GM21367 (cell line): ENCODE measurements around the gene MEN1.

Source experiments
- ATAC-seq: cut with Tn5 transposase; IDR thresholded peaks from one replicate; pipeline ENCODE4 v1.9.1; 2021; ENCODE audit not compliant: unreplicated experiment

MEN1 gene

GRCh38 chr11:64788321-64789215 lies 21.8 kb downstream of the MEN1 start:
- ATAC-seq, result no peak

DNA sequence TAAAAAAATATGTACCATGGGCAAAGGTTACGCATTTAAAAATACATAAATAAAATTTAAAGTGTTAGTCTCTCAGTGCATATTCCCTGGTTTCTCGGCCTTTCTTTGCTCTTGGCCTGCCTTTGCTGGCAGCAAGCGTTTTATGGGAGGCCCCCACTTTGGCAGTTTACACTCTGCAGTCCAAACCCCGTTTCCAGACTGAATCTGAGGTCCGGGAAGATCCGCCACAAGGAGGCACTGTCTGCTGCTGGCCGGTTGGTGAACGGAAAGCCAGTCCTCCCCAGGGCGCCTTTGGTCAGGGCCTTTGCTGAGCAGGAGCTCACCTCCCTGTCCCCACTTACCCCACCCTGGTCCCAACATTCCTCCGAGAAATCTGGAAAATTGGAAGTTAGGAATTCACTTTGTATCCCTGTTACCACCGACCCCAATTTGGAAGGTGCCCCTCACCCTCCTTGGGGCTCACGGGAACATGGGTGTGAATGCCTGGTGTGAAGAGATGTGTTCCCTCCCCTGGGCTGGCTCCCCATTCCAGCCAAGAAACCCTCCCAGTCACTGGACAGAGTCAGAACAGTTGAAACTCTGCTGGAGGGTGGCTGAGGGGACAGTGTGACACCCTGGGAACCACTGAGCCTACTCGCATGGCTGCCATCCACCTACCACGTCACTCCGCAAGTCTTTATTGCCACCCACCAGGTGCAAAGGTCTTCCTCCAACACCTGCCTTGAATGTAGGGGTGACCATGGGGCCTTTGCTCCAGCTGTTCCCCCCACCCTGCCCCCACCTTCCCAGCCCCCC lies 22.6 kb downstream of the MEN1 start:
- no peak for ATAC-seq

DNA sequence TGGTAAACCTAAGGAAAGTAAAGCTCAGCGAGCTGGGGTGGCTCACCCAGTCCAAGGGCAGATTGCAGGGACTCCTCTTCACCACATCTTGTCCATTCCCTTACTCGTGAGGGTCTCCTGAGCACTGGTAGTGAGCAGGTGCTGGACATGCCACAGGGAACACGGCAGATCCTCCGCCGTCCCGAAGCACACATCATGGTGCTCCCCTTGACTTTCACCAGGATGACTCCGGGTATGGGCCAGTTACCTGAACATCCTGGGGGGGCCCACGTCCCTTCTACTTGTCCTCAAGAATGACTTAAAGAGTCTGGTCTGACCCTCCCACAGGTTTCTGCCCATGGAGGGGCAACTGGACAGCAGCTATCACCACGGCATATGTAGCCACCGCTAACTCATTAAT lies 24.0 kb downstream of the MEN1 start:
- ATAC-seq, result no peak

DNA sequence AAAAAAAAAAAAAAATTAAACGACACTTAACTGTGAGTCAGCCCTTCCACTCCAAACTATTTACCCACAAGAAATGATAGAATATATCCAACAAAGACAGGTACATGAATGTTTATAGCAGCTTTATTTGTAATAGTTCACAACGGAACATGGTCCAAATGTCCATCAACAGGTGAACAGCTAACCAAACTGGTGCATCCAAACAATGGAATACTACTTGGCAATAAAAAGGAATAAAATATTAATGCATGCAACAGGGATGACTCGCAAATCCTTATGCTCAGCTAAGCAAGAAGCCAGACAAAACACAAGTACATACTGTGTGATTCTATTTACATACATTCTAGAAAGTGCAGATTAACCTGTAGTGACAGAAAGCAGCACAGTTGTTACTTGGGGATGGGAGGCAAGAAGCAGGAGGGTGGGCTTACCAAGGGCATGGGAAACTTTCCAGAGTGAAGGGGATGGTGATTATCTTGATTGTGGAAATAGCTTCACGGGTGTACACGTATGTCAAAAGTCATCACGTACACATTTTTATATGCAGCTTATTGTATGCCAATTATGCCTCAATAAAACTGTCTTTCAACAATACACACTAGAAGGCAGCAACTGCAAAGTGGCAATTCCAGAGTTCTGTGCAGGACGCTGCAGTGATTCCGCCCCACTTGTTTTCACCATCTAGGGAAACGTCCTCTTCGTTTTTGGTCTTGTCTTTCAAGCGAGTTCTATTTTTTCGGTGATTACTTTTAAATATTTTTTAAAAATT lies 25.4 kb downstream of the MEN1 start:
- ATAC-seq, result no peak

DNA sequence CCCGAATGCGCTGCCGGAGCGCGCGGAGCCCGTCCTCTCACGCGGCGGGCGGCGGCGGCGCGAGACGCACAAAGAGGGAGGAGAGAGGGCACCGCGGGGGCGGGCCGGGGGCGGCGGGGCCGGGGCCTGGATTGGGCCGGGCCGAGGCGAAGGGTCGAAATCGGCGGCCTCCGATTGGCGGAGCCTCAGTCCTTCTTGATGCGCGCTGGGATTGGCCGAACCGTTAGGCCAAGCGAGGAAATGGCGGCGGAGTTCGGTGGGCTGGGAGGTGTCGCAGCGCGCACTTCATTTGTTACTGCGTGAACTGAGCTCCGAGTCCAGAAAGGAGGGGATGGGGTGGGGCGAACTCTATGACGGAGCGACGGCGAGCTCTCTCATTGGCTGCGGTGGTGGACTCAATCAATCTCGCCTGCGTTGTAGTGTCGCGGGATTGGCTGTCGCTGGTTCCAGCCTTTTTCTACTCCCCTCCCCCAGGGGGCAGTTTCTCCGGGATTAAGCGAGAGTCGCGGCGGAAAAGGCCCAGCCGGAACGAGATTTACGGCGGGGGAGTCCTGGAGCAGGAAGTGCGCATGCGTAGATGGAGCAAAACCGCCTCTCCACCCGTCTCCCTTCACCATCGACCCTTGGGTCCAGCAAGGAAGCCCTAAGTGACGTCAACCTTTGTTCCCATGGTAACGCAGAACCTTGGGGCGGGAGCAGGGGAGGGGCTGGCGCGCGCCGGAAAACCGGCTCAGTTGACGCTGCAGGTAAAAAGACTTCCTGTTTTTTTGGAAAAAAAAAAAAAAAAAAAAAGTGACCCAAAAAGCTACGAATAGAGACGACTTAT lies 31.7 kb downstream of the MEN1 start, which contains the start of gene SF1:
SF1 (minus strand) TSS at position 70 of the 826 bp plus-strand sequence. CDS start 150 bp downstream, outside the sequence.
- ATAC-seq, result peak; percentile 69

- no peak for ATAC-seq
Observed at GRCh38 chr11:64778223-64778472, 32.2 kb downstream of the MEN1 start.

- no peak for ATAC-seq
Observed at GRCh38 chr11:64777449-64778222, 32.7 kb downstream of the MEN1 start.

- ATAC-seq, result no peak
Observed at GRCh38 chr11:64776875-64777274, 33.5 kb downstream of the MEN1 start.

DNA sequence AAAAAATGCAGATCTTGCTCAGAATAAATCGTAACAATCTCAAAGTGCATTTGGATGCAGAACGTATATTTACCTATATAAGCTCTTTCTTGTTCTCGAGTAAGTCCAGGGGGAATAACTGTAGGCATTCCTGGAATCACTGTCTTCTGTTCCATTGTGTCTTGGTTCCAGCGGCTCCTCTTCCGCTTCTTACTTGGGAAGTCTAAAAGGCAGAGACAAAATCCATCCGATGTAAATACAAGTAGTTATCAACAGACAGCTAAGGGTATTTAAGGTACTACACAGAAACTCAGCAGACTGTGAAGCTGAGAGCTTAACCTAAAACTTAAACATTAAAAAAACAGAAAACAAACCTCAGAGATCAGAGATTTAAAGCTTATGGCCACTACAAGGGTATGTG lies 33.9 kb downstream of the MEN1 start:
- ATAC-seq, result no peak

GRCh38 chr11:64774144-64774543 lies 36.2 kb downstream of the MEN1 start:
- no peak for ATAC-seq

GRCh38 chr11:64772303-64773018 lies 37.9 kb downstream of the MEN1 start:
- ATAC-seq, result no peak

DNA sequence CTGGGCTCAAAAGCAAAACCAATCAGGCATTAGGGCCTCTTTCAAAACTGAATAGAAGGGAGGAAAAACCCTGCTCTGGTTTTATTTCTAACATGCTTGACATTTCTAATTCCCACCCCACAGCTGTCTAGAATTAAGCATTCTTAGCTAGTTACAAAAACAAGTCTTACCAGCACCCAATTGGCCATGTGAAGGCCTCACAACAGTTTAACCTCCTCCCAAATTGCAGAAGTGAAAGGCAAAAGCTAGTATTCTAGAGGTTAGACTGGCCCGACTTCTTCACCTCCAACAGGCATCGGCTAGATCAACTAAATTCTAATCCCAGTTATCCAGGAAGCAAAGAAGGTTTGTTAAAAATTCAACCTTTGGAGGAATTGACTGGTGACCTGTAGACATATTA lies 38.5 kb downstream of the MEN1 start:
- no peak for ATAC-seq

GRCh38 chr11:64770120-64770519 lies 40.2 kb downstream of the MEN1 start:
- no peak for ATAC-seq

GRCh38 chr11:64769283-64769682 lies 41.1 kb downstream of the MEN1 start:
- ATAC-seq, result no peak

GRCh38 chr11:64768300-64768694 lies 42.1 kb downstream of the MEN1 start:
- no peak for ATAC-seq

- no peak for ATAC-seq
Observed at GRCh38 chr11:64767344-64768299, 42.7 kb downstream of the MEN1 start.

DNA sequence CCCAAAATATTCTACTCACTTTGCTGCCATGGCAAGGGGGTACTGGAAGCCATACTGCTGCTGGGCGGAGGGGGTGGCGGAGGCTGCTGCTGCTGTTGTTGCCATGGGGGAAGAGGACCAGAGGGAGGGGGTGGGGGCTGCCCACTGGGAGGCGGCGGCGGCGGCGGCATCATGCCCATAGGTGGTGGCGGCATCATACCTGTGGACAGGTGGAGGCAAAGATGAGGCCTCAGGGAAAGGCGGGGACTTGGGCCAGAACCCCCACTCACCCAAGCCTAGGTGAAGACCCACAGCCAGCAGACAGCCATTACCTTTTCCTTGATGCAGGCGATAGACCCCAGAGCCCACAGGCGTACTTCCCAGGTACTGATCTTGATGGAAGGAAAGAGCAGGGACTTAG lies 43.5 kb downstream of the MEN1 start:
- no peak for ATAC-seq
